GM12878 (cell line): ENCODE results near the gene WSCD2.

Experiments used
- JUND ChIP-seq: IDR thresholded peaks from 2 replicates; pipeline ENCODE4 v1.6.1; 2012; ENCODE audit warnings: low read depth, mild to moderate bottlenecking, low read length, improper control_type of control experiment, moderate library complexity
- TF ChIP-seq, protein P1 (sequence below): IDR thresholded peaks from 2 replicates; pipeline ENCODE4 v1.6.1; 2012; ENCODE audit warnings: low read depth, low read length, improper control_type of control experiment
- TF ChIP-seq, protein P2 (sequence below): fragments of 450-650 bp; IDR thresholded peaks from 2 replicates; pipeline ENCODE4 v1.6.1; 2014; ENCODE audit warnings: mild to moderate bottlenecking
- TF ChIP-seq, protein P3 (sequence below), 3 experiments: IDR thresholded peaks in 2 of 3; conservative IDR thresholded peaks in 1 of 3; 2 replicates each; pipeline ENCODE4 v1.5.1; 2011; ENCODE audit warnings: low read depth in 3 of 3, low read length in 3 of 3, mild to moderate bottlenecking in 3 of 3, control low read depth in 2 of 3, moderate library complexity in 2 of 3, inconsistent platforms in 1 of 3, mixed read lengths in 1 of 3; ENCODE audit not compliant: control insufficient read depth in 2 of 3, insufficient read depth in 1 of 3; ENCODE audit errors: extremely low read depth in 1 of 3

DNA sequence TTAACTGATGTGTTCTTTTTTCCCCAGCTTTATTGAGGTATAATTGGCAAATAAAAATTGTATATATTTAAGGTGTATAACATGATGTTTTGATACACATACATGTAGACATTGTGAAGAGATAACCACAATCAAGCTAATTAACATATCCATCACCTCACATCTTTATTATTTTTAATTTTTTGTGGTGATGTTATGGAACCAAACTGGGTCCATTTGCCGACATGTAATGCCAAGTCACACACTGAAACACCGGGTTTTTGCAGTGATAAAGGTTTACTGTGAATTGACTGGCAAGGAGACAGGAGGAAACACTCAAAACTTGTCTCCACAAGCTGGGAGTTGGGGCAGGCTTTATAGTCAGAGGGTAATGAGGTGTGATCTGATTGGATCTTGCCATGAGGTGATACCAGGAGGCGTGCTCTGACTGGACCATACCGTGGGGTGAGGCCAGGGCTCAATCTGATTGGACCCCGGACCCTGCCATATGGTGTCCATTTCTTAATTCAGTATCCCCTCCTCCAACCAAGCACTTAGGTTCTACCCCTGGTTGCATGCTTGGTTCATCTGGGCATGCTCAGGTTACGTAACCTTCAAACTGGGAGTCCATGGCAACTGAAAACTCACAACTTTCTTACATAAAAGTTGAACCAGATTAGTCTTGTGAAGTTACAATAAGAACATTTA lies 11.8 kb upstream of the WSCD2 start:
- no peak for TF ChIP-seq JUND
- TF ChIP-seq, protein P1, sequence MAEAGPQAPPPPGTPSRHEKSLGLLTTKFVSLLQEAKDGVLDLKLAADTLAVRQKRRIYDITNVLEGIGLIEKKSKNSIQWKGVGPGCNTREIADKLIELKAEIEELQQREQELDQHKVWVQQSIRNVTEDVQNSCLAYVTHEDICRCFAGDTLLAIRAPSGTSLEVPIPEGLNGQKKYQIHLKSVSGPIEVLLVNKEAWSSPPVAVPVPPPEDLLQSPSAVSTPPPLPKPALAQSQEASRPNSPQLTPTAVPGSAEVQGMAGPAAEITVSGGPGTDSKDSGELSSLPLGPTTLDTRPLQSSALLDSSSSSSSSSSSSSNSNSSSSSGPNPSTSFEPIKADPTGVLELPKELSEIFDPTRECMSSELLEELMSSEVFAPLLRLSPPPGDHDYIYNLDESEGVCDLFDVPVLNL = no peak
- TF ChIP-seq, protein P2, sequence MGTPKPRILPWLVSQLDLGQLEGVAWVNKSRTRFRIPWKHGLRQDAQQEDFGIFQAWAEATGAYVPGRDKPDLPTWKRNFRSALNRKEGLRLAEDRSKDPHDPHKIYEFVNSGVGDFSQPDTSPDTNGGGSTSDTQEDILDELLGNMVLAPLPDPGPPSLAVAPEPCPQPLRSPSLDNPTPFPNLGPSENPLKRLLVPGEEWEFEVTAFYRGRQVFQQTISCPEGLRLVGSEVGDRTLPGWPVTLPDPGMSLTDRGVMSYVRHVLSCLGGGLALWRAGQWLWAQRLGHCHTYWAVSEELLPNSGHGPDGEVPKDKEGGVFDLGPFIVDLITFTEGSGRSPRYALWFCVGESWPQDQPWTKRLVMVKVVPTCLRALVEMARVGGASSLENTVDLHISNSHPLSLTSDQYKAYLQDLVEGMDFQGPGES = no peak
- TF ChIP-seq, protein P3, sequence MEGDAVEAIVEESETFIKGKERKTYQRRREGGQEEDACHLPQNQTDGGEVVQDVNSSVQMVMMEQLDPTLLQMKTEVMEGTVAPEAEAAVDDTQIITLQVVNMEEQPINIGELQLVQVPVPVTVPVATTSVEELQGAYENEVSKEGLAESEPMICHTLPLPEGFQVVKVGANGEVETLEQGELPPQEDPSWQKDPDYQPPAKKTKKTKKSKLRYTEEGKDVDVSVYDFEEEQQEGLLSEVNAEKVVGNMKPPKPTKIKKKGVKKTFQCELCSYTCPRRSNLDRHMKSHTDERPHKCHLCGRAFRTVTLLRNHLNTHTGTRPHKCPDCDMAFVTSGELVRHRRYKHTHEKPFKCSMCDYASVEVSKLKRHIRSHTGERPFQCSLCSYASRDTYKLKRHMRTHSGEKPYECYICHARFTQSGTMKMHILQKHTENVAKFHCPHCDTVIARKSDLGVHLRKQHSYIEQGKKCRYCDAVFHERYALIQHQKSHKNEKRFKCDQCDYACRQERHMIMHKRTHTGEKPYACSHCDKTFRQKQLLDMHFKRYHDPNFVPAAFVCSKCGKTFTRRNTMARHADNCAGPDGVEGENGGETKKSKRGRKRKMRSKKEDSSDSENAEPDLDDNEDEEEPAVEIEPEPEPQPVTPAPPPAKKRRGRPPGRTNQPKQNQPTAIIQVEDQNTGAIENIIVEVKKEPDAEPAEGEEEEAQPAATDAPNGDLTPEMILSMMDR (IDR thresholded peaks at IDR 0.05 in 2 of 3, conservative IDR thresholded peaks at IDR 0.05 in 1 of 3; ENCODE audit: control insufficient read depth in 2 of 3, extremely low read depth in 1 of 3, insufficient read depth in 1 of 3, low read depth in 3 of 3, low read length in 3 of 3) = no peak
